ENCODE measurements around the gene NCAPG2. TPM values are rescaled to one million over a fixed set of nuclear protein-coding genes. Genes with fewer than 3 reads are reported as not detected.
"Not testable (repeated sequence)": the region's sequence is repeated elsewhere in the genome, so short reads cannot be mapped to it uniquely, and the experiment has no call there.

Gene NCAPG2
- total RNA-seq, 8 experiments from 2014 or later, result 1.0 to 31.6 (median 4.2) TPM

- no peak overlapping the region for H3K27ac ChIP-seq
- no peaks in the 10 kb centered on the region for H3K4me1 ChIP-seq (replicated peaks in 1 of 2)
- in situ Hi-C loops (cut with MboI; ENCODE audit: low pct_unique_long_range_greater_than_20kb in 2 of 9, low sequenced_read_pairs in 9 of 9, unreplicated experiment in 9 of 9), result no loop called here
- WGBS, 10 experiments, result 14 to 100% (median 67%) methylated on average over 1 of the region's 1 CpG; no CpG with 5 or more reads in 6 of the 10 experiments
- no peak for ATAC-seq (replicated peaks in 6 of 8)
- H3K4me3 ChIP-seq, result no peak overlapping the region
These were observed 12.2 kb upstream of the NCAPG2 start for GRCh38 chr7:158716802-158717201.

GRCh38 chr7:158710651-158711102 lies 6.1 kb upstream of the NCAPG2 start:
- peaks cover 0 to under 1% of the 10 kb centered on the region in 2 donors for H3K4me1 ChIP-seq (replicated peaks in 1 of 2)
- ATAC-seq (replicated peaks in 6 of 8), result peak in 2 of 8 experiments; percentile 63 to 79
- in situ Hi-C loops (cut with MboI; ENCODE audit: low pct_unique_long_range_greater_than_20kb in 2 of 9, low sequenced_read_pairs in 9 of 9, unreplicated experiment in 9 of 9), result no loop called here
- 31 to 100% (median 92%) methylated on average over 1 to 7 of the region's 7 CpGs; no CpG with 5 or more reads in 2 of the 10 experiments for WGBS, 10 experiments
- no peak overlapping the region for H3K27ac ChIP-seq
- no peak overlapping the region for H3K4me3 ChIP-seq

GRCh38 chr7:158707610-158708009 lies 3.0 kb upstream of the NCAPG2 start:
- ATAC-seq (replicated peaks in 6 of 8), result no peak
- Histone ChIP-seq H3K4me3 (no peak overlapping the region), H3K4me1 (replicated peaks in 1 of 2) (peaks cover 0 to 3% of the 10 kb centered on the region in 2 donors), H3K27ac (no peak overlapping the region)
- in situ Hi-C loops (cut with MboI; ENCODE audit: low pct_unique_long_range_greater_than_20kb in 2 of 9, low sequenced_read_pairs in 9 of 9, unreplicated experiment in 9 of 9), result no loop called here
- 0 to 87% (median 48%) methylated on average over 1 to 3 of the region's 4 CpGs; no CpG with 5 or more reads in 5 of the 10 experiments for WGBS, 10 experiments

GRCh38 chr7:158706710-158707590 lies 2.3 kb upstream of the NCAPG2 start:
- H3K27ac ChIP-seq, result no peak overlapping the region
- H3K4me3 ChIP-seq, result no peak overlapping the region
- WGBS, 10 experiments, result 91 to 100% (median 100%) methylated on average over 1 to 9 of the region's 29 CpGs; no CpG with 5 or more reads in 3 of the 10 experiments
- no peak for ATAC-seq (replicated peaks in 6 of 8)
- in situ Hi-C loops (cut with MboI; ENCODE audit: low pct_unique_long_range_greater_than_20kb in 2 of 9, low sequenced_read_pairs in 9 of 9, unreplicated experiment in 9 of 9), result no loop called here
- H3K4me1 ChIP-seq (replicated peaks in 1 of 2), result peaks cover 3 to 4% of the 10 kb centered on the region in 2 donors

- Histone ChIP-seq H3K4me3 (no peak overlapping the region), H3K27ac (no peak overlapping the region), H3K4me1 (replicated peaks in 1 of 2) (peaks cover 3 to 4% of the 10 kb centered on the region in 2 donors)
- 0 to 100% (median 80%) methylated on average over 1 to 3 of the region's 5 CpGs; no CpG with 5 or more reads in 5 of the 10 experiments for WGBS, 10 experiments
- ATAC-seq (replicated peaks in 6 of 8), result no peak
- in situ Hi-C loops (cut with MboI; ENCODE audit: low pct_unique_long_range_greater_than_20kb in 2 of 9, low sequenced_read_pairs in 9 of 9, unreplicated experiment in 9 of 9), result no loop called here
These were observed 1.7 kb upstream of the NCAPG2 start for GRCh38 chr7:158706273-158706704.

GRCh38 chr7:158705234-158705850 lies 738 bp upstream of the NCAPG2 start:
- peaks cover 3 to 4% of the 10 kb centered on the region in 2 donors for H3K4me1 ChIP-seq (replicated peaks in 1 of 2)
- 6 to 42% (median 24%) methylated on average over 2 to 9 of the region's 22 CpGs; no CpG with 5 or more reads in 2 of the 10 experiments for WGBS, 10 experiments
- H3K4me3 ChIP-seq, result peak overlapping the region; percentile 59 to 63 (median 60)
- in situ Hi-C loops (cut with MboI; ENCODE audit: low pct_unique_long_range_greater_than_20kb in 2 of 9, low sequenced_read_pairs in 9 of 9, unreplicated experiment in 9 of 9), result no loop called here
- H3K27ac ChIP-seq, result peak overlapping the region; percentile 51 to 66
- ATAC-seq (replicated peaks in 6 of 8), result peak in 4 of 8 experiments; percentile 1 to 7 (median 4)

GRCh38 chr7:158703679-158704523 lies 703 bp downstream of the NCAPG2 start:
- 33 to 100% (median 63%) methylated on average over 1 to 3 of the region's 23 CpGs; no CpG with 5 or more reads in 5 of the 10 experiments for WGBS, 10 experiments
- in situ Hi-C loops (cut with MboI; ENCODE audit: low pct_unique_long_range_greater_than_20kb in 2 of 9, low sequenced_read_pairs in 9 of 9, unreplicated experiment in 9 of 9); ATAC-seq (replicated peaks in 6 of 8); H3K4me1 ChIP-seq (replicated peaks in 1 of 2); H3K27ac ChIP-seq: not testable (repeated sequence)
- H3K4me3 ChIP-seq, result peak overlapping the region; percentile 59 to 63 (median 60)

GRCh38 chr7:158702944-158703343 lies 1.7 kb downstream of the NCAPG2 start:
- ATAC-seq (replicated peaks in 6 of 8), result no peak
- 0 to 100% (median 65%) methylated on average over 1 to 3 of the region's 3 CpGs; no CpG with 5 or more reads in 2 of the 10 experiments for WGBS, 10 experiments
- peaks cover 3 to 4% of the 10 kb centered on the region in 2 donors for H3K4me1 ChIP-seq (replicated peaks in 1 of 2)
- no peak overlapping the region for H3K4me3 ChIP-seq
- H3K27ac ChIP-seq, result no peak overlapping the region
- in situ Hi-C loops (cut with MboI; ENCODE audit: low pct_unique_long_range_greater_than_20kb in 2 of 9, low sequenced_read_pairs in 9 of 9, unreplicated experiment in 9 of 9), result no loop called here

GRCh38 chr7:158702196-158702595 lies 2.4 kb downstream of the NCAPG2 start:
- ATAC-seq (replicated peaks in 6 of 8), result no peak
- H3K27ac ChIP-seq, result no peak overlapping the region
- in situ Hi-C loops (cut with MboI; ENCODE audit: low pct_unique_long_range_greater_than_20kb in 2 of 9, low sequenced_read_pairs in 9 of 9, unreplicated experiment in 9 of 9), result no loop called here
- H3K4me3 ChIP-seq, result no peak overlapping the region
- 0 to 63% (median 48%) methylated on average over 1 to 4 of the region's 4 CpGs; no CpG with 5 or more reads in 2 of the 10 experiments for WGBS, 10 experiments
- peaks cover 3 to 4% of the 10 kb centered on the region in 2 donors for H3K4me1 ChIP-seq (replicated peaks in 1 of 2)

GRCh38 chr7:158700008-158700407 lies 4.6 kb downstream of the NCAPG2 start:
- no peak for ATAC-seq (replicated peaks in 6 of 8)
- H3K27ac ChIP-seq, result no peak overlapping the region
- no peak overlapping the region for H3K4me3 ChIP-seq
- H3K4me1 ChIP-seq (replicated peaks in 1 of 2), result peaks cover 0 to 4% of the 10 kb centered on the region in 2 donors
- 79 to 100% (median 96%) methylated on average over 1 to 5 of the region's 5 CpGs for WGBS, 10 experiments
- in situ Hi-C loops (cut with MboI; ENCODE audit: low pct_unique_long_range_greater_than_20kb in 2 of 9, low sequenced_read_pairs in 9 of 9, unreplicated experiment in 9 of 9), result no loop called here

GRCh38 chr7:158699341-158699740 lies 5.3 kb downstream of the NCAPG2 start:
- WGBS, 10 experiments, result 0 to 17% (median 0%) methylated on average over 1 of the region's 1 CpG; no CpG with 5 or more reads in 7 of the 10 experiments
- H3K4me1 ChIP-seq (replicated peaks in 1 of 2), result peaks cover 0 to 4% of the 10 kb centered on the region in 2 donors
- H3K4me3 ChIP-seq, result no peak overlapping the region
- in situ Hi-C loops (cut with MboI; ENCODE audit: low pct_unique_long_range_greater_than_20kb in 2 of 9, low sequenced_read_pairs in 9 of 9, unreplicated experiment in 9 of 9), result no loop called here
- no peak overlapping the region for H3K27ac ChIP-seq
- no peak for ATAC-seq (replicated peaks in 6 of 8)

GRCh38 chr7:158698657-158699195 lies 5.9 kb downstream of the NCAPG2 start:
- no peak overlapping the region for H3K27ac ChIP-seq
- no peak for ATAC-seq (replicated peaks in 6 of 8)
- in situ Hi-C loops (cut with MboI; ENCODE audit: low pct_unique_long_range_greater_than_20kb in 2 of 9, low sequenced_read_pairs in 9 of 9, unreplicated experiment in 9 of 9), result no loop called here
- H3K4me3 ChIP-seq, result no peak overlapping the region
- 91 to 100% (median 100%) methylated on average over 1 to 3 of the region's 3 CpGs; no CpG with 5 or more reads in 1 of the 10 experiments for WGBS, 10 experiments
- peaks cover 0 to 4% of the 10 kb centered on the region in 2 donors for H3K4me1 ChIP-seq (replicated peaks in 1 of 2)
